SK-N-MC (cell line): ENCODE data around the gene NAE1.

ENCODE experiments used
- DNase-seq: peaks from one replicate; pipeline ENCODE4 v3.0.0-alpha.2; 2011; ENCODE audit warnings: low read depth, low spot score
- H3K27ac ChIP-seq: fragments of 200-600 bp; sonication (generic); 2 replicates; pipeline ENCODE4 v1.5.1; 2016; ENCODE audit warnings: mixed run types
- H3K36me3 ChIP-seq: fragments of 200-600 bp; sonication (generic); 2 replicates; pipeline ENCODE4 v1.6.1; 2017; ENCODE audit warnings: antibody characterized with exemption, low read length, mixed read lengths; ENCODE audit not compliant: insufficient read depth
- H3K4me3 ChIP-seq: fragments of 200-600 bp; sonication (generic); 2 replicates; pipeline ENCODE4 v1.5.1; 2016
- H3K9ac ChIP-seq: fragments of 200-600 bp; sonication (generic); 2 replicates; pipeline ENCODE4 v1.8.0; 2017; ENCODE audit warnings: mixed run types, mixed read lengths; ENCODE audit not compliant: insufficient read length
- H3K9me3 ChIP-seq: fragments of 200-600 bp; sonication (generic); 2 replicates; pipeline ENCODE4 v1.6.1; 2017; ENCODE audit warnings: low read depth, mild to moderate bottlenecking, antibody characterized with exemption, low read length, moderate library complexity, mixed read lengths
- EZH2 ChIP-seq: fragments of 200-600 bp; sonication (generic); IDR thresholded peaks from one replicate; pipeline ENCODE4 v1.6.1; 2017; ENCODE audit warnings: antibody characterized with exemption
- FOXP2 ChIP-seq: optimal IDR thresholded peaks from 2 replicates; pipeline ENCODE3; 2011; ENCODE audit warnings: mild to moderate bottlenecking, moderate library complexity; ENCODE audit not compliant: insufficient read depth; ENCODE audit errors: extremely low read length, control extremely low read depth
- POLR2AphosphoS5 ChIP-seq: IDR thresholded peaks from 2 replicates; pipeline ENCODE4 v1.6.1; 2012; ENCODE audit warnings: mild to moderate bottlenecking, low read depth, low read length, borderline replicate concordance

Gene NAE1

GRCh38 chr16:66832661-66833305 lies 2.0 kb upstream of the NAE1 start:
- no peak for TF ChIP-seq EZH2
- no peak for TF ChIP-seq POLR2AphosphoS5
- TF ChIP-seq FOXP2, result no peak
- H3K9me3 ChIP-seq, result no peaks in the 10 kb centered on the region
- no peak overlapping the region for H3K4me3 ChIP-seq
- no peak overlapping the region for H3K27ac ChIP-seq
- no peak overlapping the region for H3K9ac ChIP-seq
- no peak for DNase-seq
- peaks cover 3% of the 10 kb centered on the region for H3K36me3 ChIP-seq

- peaks cover 7% of the 10 kb centered on the region for H3K36me3 ChIP-seq
- no peak for DNase-seq
- no peaks in the 10 kb centered on the region for H3K9me3 ChIP-seq
- no peak overlapping the region for H3K4me3 ChIP-seq
- no peak overlapping the region for H3K27ac ChIP-seq
- H3K9ac ChIP-seq, result no peak overlapping the region
- TF ChIP-seq FOXP2, result no peak
- no peak for TF ChIP-seq EZH2
- TF ChIP-seq POLR2AphosphoS5, result no peak
These were observed 1.4 kb upstream of the NAE1 start for GRCh38 chr16:66832190-66832589.

DNA sequence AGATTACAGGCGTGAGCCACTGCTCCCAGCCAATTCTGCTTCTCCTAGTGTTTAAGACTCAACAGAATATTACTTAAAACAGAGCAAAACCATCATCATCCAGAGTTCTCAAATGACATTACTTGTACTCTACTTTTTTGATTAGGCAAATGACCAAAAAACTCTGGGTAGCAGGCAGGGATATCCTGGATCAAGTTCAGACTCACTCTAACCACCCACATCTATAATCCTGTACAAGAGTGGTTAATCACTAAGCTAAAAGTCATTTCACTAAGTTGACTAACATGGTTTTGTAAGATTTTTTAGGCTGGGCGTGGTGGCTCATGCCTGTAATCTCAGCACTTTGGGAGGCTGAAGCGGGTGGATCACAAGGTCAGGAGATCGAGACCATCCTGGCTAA lies 6.8 kb downstream of the NAE1 start:
- Histone ChIP-seq H3K27ac (no peak overlapping the region), H3K36me3 (peaks cover 48% of the 10 kb centered on the region), H3K9ac (no peak overlapping the region), H3K4me3 (no peak overlapping the region), H3K9me3 (no peaks in the 10 kb centered on the region)
- TF ChIP-seq EZH2, result no peak
- TF ChIP-seq FOXP2, result no peak
- no peak for TF ChIP-seq POLR2AphosphoS5
- DNase-seq, result no peak

DNA sequence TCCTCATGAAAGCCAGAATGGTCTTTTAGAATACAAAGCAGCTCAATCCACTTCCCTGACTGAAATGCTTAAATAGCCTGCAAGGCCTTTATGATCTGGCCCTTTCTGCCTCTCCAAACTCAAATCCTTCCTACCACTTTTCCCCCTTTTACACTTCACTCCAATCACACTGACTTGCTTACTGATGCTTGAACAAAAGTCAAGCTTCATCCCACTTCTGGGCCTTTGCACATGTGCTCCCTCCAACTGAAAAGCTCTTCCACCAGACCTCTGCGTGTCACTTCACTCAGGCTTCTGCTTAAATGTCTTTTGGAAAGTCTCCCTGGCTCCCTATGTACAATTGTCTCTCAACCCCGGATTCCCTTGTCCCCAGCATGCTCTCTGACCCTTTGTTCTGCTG lies 16.0 kb downstream of the NAE1 start:
- no peak overlapping the region for H3K4me3 ChIP-seq
- H3K9ac ChIP-seq, result no peak overlapping the region
- TF ChIP-seq EZH2, result no peak
- TF ChIP-seq POLR2AphosphoS5, result no peak
- no peak for TF ChIP-seq FOXP2
- H3K36me3 ChIP-seq, result peaks cover 51% of the 10 kb centered on the region
- no peak overlapping the region for H3K27ac ChIP-seq
- H3K9me3 ChIP-seq, result no peaks in the 10 kb centered on the region
- no peak for DNase-seq

DNA sequence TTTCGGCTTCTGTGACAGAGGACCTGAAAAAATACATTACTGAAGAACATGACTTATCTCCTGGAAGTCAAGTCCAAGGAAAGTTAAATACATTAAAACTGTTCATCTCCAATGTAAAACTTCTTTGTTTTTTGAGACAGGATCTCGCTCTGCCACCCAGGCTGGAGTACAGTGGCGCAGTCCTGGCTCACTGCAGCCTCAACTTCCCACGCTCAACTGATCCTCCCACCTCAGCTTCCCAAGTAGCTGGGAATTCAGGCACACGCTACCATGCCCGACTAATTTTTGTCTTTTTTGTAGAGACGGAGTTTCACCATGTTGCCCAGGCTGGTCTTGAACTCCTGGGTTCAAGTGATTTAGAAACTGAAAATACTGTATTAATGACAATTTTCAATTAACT lies 19.7 kb downstream of the NAE1 start:
- Histone ChIP-seq H3K9ac (no peak overlapping the region), H3K9me3 (no peaks in the 10 kb centered on the region), H3K27ac (no peak overlapping the region), H3K36me3 (peaks cover 39% of the 10 kb centered on the region), H3K4me3 (no peak overlapping the region)
- no peak for DNase-seq
- no peak for TF ChIP-seq POLR2AphosphoS5

DNA sequence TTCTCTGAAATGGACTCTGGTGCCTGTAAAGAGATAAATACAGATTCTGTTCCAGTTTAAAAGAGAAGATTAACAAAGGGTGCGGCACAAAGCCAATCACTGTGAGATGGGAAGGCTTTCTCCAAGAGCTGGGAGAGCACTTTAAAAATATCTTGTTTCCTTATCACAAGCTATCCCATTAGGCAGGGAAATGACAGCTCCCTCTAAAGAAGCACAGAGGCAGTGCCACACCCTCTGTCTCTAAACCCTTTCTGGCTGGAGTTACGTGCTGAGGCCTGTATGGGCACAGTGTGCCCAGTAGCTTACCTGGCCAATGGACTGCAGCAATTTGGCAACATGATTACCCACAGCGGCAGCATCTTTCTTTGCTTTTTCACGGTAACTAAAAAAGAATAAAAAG lies 20.4 kb downstream of the NAE1 start:
- DNase-seq, result no peak
- Histone ChIP-seq H3K4me3 (no peak overlapping the region), H3K36me3 (peaks cover 40% of the 10 kb centered on the region), H3K9me3 (no peaks in the 10 kb centered on the region), H3K27ac (no peak overlapping the region), H3K9ac (no peak overlapping the region)
- TF ChIP-seq POLR2AphosphoS5 (no peak), FOXP2 (no peak), EZH2 (no peak)

GRCh38 chr16:66809765-66810164 lies 21.0 kb downstream of the NAE1 start:
- Histone ChIP-seq H3K36me3 (peaks cover 46% of the 10 kb centered on the region), H3K9me3 (no peaks in the 10 kb centered on the region), H3K27ac (no peak overlapping the region), H3K4me3 (no peak overlapping the region), H3K9ac (no peak overlapping the region)
- TF ChIP-seq EZH2 (no peak), FOXP2 (no peak), POLR2AphosphoS5 (no peak)
- DNase-seq, result no peak

DNA sequence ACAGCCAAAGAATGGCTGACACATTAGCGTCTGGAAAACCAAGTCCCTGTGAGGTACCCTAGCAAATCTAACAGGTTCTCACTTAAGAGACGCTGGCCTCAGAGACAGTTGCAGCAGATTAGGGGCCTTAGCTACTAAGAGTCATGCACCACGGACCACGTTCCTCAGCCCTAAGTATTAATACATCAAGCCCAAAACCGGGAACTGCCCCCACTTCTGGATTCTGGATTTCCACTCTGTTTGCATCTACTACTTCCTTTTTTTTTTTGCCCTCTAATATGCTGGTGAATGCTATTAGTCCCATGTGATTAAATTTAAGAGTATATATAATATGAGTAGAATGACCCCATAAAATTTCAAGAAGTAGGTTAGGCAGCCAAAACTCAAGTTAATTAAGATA lies 28.6 kb downstream of the NAE1 start:
- no peak overlapping the region for H3K4me3 ChIP-seq
- H3K27ac ChIP-seq, result no peak overlapping the region
- TF ChIP-seq EZH2 (no peak), FOXP2 (no peak), POLR2AphosphoS5 (no peak)
- no peak for DNase-seq
- no peak overlapping the region for H3K9ac ChIP-seq
- H3K9me3 ChIP-seq, result no peaks in the 10 kb centered on the region
- peaks cover 22% of the 10 kb centered on the region for H3K36me3 ChIP-seq
